ENCODE results near the gene ELOVL6. TPM values are rescaled to one million over a fixed set of nuclear protein-coding genes. Genes with fewer than 3 reads are reported as not detected.
"Not testable (repeated sequence)": the region's sequence is repeated elsewhere in the genome, so short reads cannot be mapped to it uniquely, and the experiment has no call there.

Gene ELOVL6, protein sequence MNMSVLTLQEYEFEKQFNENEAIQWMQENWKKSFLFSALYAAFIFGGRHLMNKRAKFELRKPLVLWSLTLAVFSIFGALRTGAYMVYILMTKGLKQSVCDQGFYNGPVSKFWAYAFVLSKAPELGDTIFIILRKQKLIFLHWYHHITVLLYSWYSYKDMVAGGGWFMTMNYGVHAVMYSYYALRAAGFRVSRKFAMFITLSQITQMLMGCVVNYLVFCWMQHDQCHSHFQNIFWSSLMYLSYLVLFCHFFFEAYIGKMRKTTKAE
- polyA plus RNA-seq (2014; cell fraction: cytosol; rRNA removed), result 24.4 and 26.3 TPM in 2 replicates
- 14.8 and 23.0 TPM in 2 replicates for polyA plus RNA-seq (2014; cell fraction: nucleus; rRNA removed)

DNA sequence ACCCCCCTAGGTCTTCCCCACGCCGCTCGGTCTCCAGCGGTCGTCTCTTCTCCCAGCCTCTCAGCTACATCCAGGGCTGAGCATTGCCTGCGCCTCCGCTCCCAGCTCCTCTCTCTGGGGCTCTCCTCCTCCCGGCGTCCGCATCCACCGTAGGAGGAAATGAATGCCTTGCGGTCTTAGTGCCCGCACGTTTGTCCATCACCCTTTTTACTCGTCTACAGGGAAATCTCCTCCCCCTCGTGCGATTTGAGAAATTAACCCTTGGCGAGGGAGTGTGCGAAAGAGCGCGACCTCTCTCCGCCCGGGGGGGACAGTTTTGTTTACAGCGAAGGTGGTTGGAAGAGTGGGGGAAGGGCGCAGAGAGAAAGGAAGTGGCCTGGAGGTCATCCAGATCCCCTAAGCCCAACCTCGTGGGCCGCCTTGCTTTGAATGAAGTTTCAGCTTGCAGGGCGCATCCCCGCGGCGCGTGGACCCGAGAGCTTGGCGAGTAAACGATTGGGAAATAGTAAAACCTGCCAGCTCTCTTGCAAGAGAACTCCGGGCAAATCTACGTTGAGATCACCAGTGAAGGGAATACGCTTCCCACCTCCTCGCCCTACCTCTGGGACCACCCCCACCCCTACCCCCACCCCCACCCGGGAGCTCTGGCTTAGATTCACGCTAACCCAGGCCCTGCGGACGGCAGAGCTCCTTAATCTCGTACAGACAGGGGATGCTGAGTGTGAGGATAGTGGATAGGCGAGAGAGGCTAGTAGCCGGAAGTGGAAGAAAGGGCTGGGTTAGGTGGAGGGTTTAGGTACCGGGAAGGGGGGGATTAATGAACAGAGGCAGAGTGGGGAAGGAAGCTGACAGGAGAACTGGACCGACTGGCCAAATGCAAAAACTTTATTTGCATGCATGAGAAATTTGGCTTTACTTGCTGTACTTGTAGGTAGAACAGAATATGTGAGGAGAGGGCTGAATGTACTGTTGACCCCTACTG, at the start of gene ELOVL6:
Gene ELOVL6 (minus strand): TSS at position 181 of the 982 bp plus-strand sequence. CDS start 280 bp downstream, outside the sequence.
- DNase-seq (ENCODE audit: low spot score), result peak; percentile 95

DNA sequence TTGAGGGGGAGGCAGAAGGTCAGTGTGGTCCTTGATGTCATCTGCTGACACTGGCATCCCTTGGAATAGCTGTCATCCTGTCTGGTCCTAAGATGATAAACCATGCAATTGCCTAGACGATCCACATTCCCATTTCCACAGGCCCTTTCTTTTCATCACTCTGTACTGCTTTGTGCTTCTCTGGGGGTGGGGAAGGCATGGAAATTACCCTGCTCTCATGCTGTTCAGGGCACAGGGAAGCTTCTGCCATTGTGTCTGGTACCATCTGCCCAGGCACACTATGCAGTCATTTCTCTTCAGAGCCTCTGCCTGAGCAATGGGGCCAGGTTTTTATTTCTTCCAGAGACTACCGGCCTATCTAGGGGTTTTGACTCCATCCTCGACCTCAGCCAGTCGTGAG, 49.7 kb upstream of the ELOVL6 start:
- DNase-seq (ENCODE audit: low spot score), result no peak

DNA sequence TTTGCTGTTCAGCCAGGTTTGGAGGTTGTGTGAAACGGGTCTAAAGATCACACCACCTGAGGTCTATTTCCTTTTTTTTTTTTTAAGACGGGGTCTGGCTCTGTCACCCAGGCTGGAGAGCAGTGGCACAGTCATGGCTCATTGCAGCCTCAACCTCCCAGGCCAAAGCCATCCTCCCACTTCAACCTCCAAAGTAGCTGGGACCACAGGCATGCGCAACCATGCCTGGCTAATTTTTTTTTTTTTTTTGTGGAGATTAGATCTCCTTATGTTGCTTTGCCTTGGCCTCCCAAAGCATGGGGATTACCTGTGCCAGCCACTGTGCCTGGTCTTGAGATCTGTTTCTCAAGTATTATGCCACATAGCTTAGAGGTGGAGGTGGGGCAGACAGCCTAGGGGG, 49.2 kb upstream of the ELOVL6 start:
- no peak for DNase-seq (ENCODE audit: low spot score)

DNA sequence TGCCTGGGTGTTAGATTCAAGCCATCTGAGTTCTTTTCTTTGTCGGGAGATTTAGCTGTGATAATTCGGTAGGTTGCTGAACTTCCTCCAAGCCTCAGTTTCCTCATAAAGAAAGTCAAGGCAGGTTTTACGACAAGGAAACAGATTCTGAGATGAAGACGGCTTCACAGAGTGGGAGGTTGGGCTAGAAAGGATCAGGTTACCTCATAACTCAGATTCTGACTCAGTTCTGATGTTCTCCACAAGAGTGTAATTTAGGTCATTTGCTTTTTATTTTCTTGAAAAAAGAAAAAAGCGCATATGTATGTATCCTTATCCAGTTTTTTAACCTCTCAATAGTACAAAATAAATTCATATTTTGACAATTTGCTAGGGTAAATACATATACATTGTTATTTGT, 47.2 kb upstream of the ELOVL6 start:
- no peak for DNase-seq (ENCODE audit: low spot score)

DNA sequence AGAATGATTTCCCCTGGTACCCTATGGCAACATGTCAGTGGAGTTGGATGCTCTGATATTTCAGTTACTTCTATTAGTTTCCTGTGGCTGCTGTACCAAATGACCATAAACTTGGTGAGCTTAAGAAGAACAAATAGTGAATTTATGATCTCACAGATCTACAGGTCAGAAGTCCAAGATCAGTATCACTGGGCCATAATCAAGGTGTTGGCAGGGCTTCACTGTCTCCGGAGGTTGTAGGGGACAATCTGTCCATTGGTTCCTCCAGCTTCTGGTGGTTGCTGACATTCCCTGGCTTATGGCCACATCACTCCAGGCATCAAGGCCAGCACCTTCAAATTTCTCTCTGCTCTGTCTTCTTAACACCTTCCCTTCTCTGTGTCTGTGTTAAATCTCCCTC, 37.9 kb upstream of the ELOVL6 start:
- DNase-seq (ENCODE audit: low spot score), result no peak

DNA sequence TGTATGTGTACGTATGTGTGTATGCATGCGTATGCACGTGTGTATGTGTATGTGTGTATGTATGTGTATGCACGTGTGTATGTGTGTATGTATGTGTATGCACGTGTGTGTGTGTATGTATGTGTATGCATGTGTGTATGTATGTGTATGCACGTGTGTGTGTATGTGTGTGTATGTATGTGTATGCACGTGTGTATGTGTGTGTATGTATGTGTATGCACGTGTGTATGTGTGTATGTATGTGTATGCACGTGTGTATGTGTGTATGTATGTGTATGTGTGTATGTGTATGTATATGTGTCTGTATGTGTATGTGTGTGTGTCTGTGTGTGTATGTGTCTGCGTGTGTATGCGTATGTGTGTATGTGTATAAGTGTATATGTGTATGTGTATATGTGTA, 35.2 kb upstream of the ELOVL6 start:
- not testable (repeated sequence) for DNase-seq (ENCODE audit: low spot score)

DNA sequence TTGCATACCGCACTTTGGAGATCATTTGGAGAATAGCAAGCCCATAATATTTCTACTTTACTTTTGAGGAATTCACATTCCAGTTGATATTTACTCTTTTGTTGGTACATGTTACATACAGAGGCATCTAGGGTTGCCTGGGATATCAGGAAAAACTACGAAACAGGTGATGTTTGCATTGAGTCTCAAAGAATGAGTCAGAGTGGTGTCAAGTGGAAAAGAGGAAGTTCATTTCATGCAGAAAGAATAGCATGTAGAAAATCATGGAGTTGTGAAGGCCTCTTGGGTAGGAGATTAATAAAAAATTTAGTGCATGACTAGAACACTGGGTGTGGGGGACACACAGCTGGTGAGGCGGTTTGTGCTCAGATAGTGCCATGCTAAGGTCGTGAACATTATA, 33.5 kb upstream of the ELOVL6 start:
- DNase-seq (ENCODE audit: low spot score), result no peak

DNA sequence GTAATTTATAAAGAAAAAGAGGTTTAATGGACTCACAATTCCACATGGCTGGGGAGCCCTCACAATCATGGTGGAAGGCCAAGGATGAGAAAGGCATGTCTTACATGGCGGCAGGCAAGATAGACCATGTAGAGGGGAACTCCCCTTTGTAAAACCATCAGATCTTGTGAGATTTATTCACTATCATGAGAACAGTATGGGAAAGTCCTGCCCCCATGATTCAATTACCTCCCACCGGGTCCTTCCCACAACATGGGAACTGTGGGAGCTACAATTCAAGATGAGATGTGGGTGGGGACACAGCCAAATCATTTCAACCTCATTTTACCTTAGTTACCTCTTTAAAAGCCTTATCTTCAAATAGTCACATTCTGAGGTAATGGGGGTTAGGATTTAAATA, 30.9 kb upstream of the ELOVL6 start:
- no peak for DNase-seq (ENCODE audit: low spot score)

DNA sequence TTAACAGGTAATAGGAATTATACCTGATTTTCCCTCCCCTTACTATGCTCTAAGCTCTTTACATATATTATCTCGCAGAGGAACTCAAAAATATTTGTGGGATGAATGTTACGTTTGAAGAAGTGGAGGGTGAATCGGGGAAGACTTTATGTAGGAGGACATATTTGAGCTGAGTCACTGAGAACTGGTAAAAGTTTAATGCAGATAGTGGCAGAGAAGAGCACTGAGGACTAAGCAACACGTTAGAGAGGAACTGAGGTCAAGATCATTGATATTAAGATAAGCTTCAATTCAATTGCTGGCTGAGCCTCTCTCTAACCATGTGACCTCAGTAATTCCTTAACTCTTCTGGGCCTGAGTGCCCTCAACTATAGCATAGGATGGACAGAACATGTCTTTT, 26.4 kb upstream of the ELOVL6 start:
- no peak for DNase-seq (ENCODE audit: low spot score)

DNA sequence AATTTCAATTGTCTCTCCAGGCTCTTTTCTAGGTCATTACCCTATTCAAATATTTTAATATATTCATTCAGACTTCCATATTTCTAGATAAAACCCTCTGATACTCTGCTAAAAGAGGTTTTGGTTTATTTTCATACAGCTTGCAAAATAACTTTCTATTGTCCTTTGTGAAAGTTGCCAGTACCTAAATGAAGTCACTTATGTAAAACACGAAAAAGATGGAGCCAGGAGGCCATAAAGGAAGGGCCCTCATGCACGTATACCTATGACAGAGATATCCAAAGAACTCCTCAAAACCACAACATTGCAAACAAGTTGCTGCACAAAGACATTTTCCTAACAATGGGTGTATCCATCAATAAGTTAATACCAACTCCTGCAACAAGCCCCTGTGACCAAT, 25.7 kb upstream of the ELOVL6 start:
- no peak for DNase-seq (ENCODE audit: low spot score)

DNA sequence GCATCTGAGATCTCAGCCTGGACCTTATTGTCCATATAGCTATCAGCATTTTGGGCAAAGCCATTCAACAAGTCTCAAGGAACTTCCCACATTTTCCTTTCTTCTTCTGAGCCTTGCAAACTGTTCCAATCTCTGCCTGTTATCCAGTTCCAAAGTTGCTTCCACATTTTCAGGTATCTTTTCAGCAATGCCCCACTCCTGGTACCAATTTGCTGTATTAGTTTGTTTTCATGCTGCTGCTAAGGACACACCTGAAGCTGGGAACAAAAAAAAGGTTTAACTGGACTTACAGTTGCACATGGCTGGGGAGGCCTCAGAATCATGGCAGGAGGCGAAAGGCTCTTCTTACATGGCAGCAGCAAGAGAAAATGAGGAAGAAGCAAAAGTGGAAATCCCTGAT, 20.5 kb upstream of the ELOVL6 start:
- DNase-seq (ENCODE audit: low spot score), result not testable (repeated sequence)

DNA sequence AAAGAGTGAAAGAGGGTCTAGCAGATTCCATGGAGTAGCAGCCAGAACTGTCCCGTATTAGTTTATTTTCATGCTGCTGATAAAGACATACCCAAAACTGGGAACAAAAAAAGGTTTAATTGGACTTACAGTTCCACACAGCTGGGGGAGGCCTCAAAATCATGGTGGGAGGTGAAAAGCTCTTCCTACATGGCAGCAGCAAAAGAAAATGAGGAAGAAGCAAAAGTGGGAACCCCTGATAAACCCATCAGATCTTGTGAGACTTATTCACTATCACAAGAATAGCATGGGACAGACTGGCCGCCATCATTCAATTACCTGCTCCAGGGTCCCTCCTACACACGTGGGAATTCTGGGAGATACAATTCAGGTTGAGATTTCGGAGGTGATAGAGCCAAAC, 18.8 kb upstream of the ELOVL6 start:
- not testable (repeated sequence) for DNase-seq (ENCODE audit: low spot score)

DNA sequence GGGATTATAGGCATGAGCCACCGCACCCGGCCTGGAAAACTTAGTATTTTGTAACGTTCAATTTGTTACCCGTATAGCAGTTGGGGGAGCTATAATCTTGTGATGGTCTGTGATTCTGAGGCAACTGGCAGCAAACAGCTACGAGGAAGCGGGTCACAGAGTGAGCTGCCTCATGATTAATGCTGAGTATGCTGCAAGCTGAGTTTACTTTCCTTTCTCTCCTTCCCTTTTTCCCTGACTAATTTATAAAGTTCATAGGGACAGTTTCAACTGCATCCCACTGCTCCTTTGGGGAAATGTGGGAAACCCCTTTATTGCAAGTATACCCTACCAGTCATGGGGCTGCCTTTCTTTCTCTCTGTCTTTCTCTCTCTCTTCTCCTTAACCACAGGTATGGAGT, 17.7 kb upstream of the ELOVL6 start:
- no peak for DNase-seq (ENCODE audit: low spot score)

DNA sequence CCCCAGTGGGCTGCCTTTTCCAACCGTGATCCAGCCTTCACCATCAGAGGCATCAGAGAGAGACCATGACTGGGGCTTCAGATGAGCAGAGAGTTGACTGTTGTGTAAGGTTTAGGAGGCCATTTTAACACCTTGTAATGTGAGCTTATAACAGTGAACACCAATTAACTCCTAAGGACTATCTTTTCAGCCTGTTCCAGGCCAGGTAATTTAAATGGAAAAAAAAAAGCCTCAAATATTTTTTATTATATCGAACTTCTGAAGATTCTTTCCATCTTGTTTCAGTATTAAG, 13.3 kb upstream of the ELOVL6 start:
- DNase-seq (ENCODE audit: low spot score), result no peak

DNA sequence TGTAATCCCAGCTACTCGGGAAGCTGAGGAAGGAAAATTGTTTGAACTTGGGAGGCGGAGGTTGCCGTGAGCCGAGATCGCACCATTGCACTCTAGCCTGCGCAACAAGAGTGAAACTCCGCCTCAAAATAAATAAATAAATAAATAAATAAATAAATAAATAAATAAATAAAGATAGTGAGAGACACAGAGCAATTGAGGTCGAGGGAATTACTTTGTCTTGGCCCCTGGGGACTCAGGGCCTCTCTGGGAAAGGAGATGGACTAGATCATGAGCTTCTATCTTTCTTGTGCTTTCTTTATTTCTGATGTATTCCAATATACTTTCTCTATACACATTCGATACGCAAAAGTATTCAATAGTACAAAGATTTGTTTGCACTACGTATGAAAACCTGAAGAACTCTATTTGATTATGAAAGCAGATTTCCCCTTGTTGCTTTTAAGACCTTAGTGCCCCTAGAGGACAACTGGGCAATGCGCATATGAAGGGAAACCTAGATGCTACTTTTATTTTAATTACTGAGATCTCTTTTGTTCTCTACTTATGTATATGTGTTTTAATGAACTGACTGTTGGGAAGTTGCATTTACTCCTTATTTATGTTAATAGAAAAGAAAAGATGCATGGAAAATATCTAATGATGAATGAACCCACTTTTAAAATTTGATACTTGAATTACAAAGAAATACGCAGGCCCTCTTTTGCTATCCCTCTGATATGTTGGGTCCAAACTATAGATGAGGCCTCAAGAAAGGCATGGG, 12.8 kb upstream of the ELOVL6 start:
- DNase-seq (ENCODE audit: low spot score), result peak; percentile 37

DNA sequence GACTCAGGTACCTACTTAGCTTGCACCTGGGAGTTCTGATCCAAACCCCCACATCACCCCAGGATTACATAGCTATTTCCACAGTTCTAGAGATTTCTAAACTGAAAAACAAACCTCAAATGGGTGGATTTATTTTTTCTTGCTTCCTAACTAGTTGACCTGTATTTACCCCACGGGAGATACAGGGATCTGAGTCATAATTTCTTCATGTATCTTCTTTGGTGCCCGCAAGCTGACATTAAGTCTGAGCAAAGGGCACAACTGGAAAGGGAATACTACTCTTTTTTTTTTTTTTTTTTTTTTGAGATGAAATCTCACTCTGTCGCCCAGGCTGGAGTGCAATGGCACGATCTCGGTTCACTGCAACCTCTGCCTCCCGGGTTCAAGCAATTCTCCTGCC, 10.0 kb upstream of the ELOVL6 start:
- no peak for DNase-seq (ENCODE audit: low spot score)

DNA sequence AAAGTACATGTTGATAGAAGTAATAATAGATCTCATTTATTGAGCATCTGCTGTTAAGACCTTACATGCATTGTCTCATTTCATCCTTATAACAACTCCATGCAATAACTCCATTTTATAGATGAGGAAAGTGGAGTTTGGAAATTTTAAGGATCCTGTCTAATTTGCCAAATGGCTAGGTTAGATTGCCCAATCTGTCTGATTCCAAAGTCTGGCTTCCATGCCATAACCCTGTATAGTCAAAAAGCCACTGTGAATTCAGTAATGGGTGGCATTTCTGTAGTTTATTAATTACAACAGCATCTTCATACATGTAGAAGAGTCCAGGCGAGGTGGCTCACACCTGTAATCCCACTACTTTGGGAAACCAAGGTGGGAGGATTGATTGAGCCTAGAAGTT, 8.8 kb upstream of the ELOVL6 start:
- no peak for DNase-seq (ENCODE audit: low spot score)

DNA sequence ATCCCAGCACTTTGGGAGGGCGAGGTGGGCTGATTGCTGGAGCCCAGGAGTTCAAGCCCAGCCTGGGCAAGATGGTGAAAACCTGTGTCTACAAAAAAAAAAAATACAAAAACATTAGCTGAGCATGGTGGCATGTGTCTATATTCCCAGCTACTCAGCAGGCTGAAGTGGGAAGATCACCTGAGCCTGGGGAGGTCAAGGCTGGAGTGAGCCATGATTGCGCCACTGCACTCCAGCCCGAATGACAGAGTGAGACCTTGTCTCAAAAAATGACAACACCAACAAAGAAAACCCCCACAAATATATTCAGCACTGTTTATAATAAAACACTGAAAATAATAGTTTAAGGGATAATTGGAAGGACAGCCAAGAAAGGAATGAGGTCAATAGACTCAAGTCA, 3.6 kb upstream of the ELOVL6 start:
- no peak for DNase-seq (ENCODE audit: low spot score)

DNA sequence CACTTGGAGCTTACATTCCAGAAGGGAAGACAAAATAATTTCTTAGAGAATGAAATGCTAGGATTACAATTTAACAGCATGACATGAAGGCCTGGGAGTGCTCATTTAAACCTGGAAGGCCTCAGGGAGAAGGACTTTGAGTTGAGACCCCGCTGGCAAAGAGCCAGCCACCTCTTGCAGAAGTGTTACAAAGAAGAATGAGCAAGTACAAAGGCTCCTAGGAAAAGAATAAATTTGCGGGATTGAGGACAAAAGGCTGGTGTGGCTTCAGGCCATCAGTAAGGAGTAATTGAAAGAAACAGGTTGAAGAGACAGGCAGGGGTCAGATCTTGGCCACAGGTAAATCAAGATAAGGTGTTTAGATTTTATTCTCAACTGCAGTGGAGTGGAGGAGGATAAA, 3.1 kb upstream of the ELOVL6 start:
- no peak for DNase-seq (ENCODE audit: low spot score)

DNA sequence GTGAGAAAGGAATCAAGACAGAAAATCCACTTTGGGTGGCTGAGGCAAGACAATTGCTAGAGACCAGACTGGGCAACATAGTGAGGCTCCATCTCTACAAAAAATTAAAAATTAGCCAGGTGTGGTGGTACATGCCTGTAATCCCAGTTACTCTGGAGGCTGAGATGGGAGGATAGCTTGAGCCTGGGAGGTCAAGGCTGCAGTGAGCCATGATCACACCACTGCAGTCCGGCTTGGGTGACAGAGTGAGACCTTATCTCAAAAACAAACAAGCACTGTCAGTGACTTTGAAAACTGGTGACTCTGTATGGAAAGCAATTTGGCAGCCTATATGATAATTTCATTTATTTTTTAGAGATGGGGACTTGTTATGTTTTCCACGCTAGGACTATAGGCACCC, 2.3 kb upstream of the ELOVL6 start:
- DNase-seq (ENCODE audit: low spot score), result no peak

DNA sequence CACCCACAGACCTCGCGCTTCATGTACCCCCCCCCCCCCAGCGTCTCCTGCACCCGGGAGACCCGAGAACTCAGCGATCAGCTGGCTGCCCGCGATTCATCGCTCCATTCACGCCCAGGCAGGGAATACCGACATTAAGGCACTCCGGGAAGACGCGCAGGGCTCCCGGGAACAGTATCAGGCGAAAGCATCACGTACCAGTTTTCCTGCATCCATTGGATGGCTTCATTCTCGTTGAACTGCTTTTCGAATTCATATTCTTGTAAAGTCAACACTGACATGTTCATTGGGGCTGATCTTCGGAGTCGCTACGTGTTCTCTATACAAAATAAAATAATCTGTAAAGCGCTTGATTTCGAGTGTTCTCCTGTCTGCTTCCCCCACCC, 373 bp downstream of the ELOVL6 start:
- DNase-seq (ENCODE audit: low spot score), result peak; percentile 12

DNA sequence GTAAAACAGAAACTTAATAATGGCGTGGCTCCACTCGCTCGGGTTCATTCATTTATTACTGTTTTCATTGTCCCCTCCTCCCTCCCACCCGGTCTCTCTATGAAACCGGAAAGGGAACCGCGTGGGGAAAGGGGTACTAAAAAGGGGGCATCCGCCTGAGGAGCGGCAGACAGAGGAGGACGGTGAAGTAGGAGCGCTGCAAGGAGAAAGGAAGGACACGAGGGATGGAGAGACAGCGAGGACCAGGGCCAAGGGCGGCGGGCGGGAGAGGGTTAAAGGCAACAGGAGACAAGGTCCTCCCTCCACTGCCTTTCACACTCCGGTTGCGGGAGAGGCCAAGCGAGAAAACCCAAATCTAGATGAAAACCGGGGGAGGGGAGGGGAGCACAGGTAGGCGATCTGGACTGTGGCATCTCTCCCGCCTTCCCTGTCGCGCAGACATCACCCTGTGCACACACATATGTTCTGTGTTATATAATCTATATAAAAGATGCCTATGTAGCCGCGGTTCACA, 829 bp downstream of the ELOVL6 start:
- peak; percentile 50 for DNase-seq (ENCODE audit: low spot score)

All from SK-N-DZ (cell line).